Measurements from ENCODE around the gene CHID1.

DNA sequence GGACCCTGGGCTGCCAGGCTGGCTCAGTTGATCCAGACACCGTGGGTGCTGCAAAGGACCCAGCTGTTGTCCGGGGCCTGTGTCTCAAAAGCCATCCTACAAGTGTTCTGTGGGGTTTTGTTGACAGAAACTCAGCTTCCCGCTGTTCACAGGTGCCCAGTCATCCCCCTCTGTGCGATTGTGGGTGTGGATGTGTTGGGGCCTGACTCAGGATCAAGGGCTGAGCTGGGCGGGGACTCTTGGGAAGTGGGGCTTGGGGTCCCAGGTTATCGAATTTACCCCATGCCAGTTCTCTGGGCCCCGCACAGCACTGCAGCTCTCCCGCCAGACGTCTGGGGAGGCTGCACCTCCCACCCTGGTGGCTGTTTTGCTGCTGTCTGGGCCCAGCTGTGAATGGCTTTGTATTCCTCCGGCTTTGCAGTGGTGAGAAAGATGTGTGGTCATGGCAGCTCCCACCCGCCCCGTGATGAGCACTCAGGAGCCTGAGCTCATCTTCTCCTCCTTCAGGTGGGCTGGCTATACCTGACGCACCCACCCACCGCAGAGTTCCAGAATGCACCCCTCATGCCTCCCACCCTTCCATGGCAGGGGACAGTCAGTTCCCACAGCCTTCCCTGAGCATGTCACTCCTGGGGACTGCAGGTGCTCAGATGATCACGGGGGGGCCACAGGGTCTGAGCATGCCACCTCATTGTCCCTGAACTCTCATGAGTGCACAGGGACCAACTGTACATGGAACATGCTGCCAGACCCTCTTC lies 11.5 kb upstream of the CHID1 start:
- TF ChIP-seq, protein P1, sequence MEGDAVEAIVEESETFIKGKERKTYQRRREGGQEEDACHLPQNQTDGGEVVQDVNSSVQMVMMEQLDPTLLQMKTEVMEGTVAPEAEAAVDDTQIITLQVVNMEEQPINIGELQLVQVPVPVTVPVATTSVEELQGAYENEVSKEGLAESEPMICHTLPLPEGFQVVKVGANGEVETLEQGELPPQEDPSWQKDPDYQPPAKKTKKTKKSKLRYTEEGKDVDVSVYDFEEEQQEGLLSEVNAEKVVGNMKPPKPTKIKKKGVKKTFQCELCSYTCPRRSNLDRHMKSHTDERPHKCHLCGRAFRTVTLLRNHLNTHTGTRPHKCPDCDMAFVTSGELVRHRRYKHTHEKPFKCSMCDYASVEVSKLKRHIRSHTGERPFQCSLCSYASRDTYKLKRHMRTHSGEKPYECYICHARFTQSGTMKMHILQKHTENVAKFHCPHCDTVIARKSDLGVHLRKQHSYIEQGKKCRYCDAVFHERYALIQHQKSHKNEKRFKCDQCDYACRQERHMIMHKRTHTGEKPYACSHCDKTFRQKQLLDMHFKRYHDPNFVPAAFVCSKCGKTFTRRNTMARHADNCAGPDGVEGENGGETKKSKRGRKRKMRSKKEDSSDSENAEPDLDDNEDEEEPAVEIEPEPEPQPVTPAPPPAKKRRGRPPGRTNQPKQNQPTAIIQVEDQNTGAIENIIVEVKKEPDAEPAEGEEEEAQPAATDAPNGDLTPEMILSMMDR (conservative IDR thresholded peaks at IDR 0.05; ENCODE audit: low read depth, low read length) = no peak
- no peak for TF ChIP-seq MAFK (IDR thresholded peaks at IDR 0.05; ENCODE audit: low read depth, low read length)
- no peak for TF ChIP-seq SMC3 (IDR thresholded peaks at IDR 0.05; ENCODE audit: low read depth, low read length)
- no peak for TF ChIP-seq RAD21 (IDR thresholded peaks at IDR 0.05; ENCODE audit: low read length)
- no peak for TF ChIP-seq BHLHE40 (IDR thresholded peaks at IDR 0.05; ENCODE audit: low read depth, low read length)
- no peak for TF ChIP-seq POLR2A (IDR thresholded peaks at IDR 0.05; ENCODE audit: low read depth, low read length)
- no peak for TF ChIP-seq MAZ (IDR thresholded peaks at IDR 0.05; ENCODE audit: borderline replicate concordance, low read depth, low read length)
- no peak for TF ChIP-seq RCOR1 (IDR thresholded peaks at IDR 0.05; ENCODE audit: insufficient replicate concordance, low read length)
- TF ChIP-seq MXI1 (IDR thresholded peaks at IDR 0.05; ENCODE audit: borderline replicate concordance, low read depth, low read length) = no peak
- no peak for TF ChIP-seq CHD1 (IDR thresholded peaks at IDR 0.05; ENCODE audit: low read depth, low read length)
- no peak for TF ChIP-seq NFE2L2 (IDR thresholded peaks at IDR 0.05; ENCODE audit: low read depth, low read length)
- no peak for TF ChIP-seq CEBPB (IDR thresholded peaks at IDR 0.05; ENCODE audit: low read depth, low read length)
